Measurements from ENCODE around the gene A4GNT.
A peak's percentile ranks its signal among the peaks of the same experiment; 100 is the strongest.
"Not testable (repeated sequence)": the region's sequence is repeated elsewhere in the genome, so short reads cannot be mapped to it uniquely, and the experiment has no call there.

Gene A4GNT

DNA sequence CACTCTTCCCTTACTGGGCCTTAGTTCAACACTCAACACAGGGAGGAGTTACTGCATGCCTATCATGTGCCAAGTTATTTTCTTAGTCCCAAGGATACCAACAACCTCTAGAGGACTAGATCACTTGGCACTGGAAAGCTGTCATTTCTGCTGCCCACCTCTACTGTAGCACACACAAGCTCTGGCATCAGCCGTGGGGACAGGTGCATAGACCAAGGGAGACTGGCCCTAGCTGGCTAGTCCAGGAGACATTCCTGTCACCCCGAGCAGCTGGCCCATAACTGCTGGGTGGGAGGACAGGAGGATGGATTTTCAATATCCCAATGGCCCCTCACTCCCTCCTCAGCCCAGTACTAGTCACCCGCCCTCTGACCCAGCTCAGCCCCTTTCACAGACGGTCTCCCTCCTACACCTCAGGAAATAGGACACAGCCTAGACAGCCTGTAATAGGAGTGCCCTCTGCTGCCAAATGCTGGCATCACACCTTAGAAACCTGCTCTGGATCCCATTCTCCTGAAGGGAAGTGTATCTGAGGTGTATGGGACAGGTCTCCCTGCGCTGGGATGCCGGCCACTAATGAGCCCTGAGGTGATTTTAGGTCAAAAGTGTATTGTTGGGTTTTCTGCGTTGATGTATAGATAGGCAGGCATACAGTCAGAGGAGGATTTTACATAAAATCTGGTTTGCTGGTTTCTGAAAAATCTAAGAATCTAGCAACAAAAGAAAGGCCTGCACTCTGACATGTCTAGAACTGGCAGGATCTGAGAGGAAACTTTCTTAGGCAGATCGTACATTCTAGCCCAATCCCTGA, 13.4 kb downstream of the A4GNT start:
- no peak for DNase-seq

GRCh38 chr3:138114988-138115971, 16.9 kb downstream of the A4GNT start, which contains the start of gene DZIP1L:
Gene DZIP1L (minus strand): TSS chr3:138115608. CDS start chr3:138103971, 11,637 bp downstream.
- no peak for DNase-seq

DNA sequence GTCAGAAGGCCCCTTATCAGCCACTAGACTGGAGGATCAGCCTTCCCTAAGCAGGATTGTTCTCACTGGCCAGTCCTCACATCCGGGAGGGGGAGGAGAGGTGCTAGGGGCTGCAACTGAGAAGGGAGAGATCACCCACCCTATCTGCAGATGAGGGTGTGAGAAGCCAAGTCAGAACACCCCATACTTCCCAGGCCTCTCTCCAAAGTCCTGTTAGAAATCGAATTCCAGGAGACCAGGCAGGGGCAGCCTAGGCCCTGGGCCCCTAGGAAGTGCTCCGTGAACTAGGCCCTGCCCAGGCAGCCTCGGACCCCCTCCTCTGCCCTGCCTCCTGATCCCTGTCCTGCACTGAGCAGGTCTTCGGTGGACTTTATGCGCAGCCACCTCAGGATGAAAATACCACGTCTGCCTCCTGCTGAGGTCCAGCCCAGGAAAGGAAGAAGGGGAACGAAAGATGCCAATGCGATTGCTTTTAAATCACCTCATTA, 17.7 kb downstream of the A4GNT start:
- DNase-seq: no peak

DNA sequence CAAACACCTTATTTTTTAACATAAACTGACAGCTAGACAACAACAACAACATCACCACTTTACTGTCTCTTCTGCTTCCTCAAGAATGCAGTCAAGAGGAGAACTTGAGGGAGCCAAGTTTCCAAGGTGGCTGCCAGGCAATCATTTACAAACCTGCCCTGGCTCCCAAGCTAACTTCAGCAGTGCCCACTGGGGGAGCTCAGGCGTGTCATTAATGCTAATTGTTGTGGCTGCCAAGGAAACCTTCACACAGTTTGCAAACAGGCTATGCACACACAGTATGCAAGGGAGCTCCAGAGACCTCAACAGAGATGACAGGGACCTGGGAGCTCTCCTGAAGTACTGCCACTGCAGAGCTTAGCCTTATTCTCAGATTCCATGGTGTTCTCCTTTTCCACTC, 18.9 kb downstream of the A4GNT start:
- DNase-seq: no peak

DNA sequence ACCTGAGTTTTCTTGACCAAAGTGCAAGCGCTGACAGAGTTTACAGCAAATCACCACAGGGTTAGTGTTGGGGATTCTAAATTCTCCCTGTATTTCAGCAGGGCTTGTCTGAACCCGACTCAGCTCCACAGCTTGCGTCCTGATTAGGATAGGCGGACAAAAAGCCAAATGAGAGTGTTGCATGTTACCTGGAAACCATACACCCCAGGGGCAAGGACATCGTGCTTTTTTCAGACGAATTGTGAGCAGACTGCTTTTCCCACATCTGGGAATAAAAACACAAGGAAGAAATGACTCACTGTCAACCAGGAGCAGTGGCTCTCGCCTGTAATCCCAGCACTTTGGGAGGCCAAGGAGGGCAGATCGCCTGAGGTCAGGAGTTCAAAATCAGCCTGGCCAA, 19.8 kb downstream of the A4GNT start:
- DNase-seq: no peak

DNA sequence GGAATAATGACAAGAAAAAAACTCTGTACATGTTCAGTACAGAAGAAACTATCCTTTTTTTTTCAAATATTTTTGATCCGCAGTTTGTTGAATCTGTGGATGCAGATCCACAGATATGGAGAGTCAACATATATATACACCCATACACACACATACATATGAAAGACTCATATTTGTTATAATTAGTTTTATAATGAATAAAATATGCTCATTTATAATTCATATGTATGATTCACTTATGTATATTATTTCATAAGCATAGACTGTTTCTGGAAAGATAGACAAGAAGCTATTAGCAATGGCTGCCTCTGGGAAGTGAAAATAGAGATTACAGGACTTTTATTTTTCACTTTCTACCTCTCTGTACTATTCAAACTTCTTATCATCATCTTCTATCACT, 26.6 kb downstream of the A4GNT start:
- DNase-seq: no peak

DNA sequence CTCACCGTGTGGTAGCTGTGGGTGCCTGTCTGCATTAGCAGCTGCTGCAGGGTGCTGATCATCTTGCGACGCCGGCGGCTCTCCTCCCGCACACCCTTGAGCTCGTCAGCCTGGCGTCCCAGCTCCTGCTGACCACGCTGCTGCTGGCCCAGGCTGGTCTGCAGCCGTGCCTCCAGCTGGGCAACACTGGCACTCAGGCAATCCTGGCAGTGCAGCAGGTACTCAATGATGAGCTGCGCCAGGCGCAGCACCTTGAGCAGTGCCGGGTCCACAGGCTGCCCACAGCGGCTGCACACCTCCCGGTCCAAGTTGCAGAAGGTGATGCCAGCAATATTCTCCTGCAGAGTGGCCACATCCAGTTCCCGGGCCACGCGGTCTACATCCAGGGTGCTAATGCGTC, 28.7 kb downstream of the A4GNT start:
- no peak for DNase-seq

GRCh38 chr3:138101351-138101940, 30.7 kb downstream of the A4GNT start:
- not testable (repeated sequence) for DNase-seq

- DNase-seq: no peak
Measured at GRCh38 chr3:138099417-138099816, 32.8 kb downstream of the A4GNT start.

DNA sequence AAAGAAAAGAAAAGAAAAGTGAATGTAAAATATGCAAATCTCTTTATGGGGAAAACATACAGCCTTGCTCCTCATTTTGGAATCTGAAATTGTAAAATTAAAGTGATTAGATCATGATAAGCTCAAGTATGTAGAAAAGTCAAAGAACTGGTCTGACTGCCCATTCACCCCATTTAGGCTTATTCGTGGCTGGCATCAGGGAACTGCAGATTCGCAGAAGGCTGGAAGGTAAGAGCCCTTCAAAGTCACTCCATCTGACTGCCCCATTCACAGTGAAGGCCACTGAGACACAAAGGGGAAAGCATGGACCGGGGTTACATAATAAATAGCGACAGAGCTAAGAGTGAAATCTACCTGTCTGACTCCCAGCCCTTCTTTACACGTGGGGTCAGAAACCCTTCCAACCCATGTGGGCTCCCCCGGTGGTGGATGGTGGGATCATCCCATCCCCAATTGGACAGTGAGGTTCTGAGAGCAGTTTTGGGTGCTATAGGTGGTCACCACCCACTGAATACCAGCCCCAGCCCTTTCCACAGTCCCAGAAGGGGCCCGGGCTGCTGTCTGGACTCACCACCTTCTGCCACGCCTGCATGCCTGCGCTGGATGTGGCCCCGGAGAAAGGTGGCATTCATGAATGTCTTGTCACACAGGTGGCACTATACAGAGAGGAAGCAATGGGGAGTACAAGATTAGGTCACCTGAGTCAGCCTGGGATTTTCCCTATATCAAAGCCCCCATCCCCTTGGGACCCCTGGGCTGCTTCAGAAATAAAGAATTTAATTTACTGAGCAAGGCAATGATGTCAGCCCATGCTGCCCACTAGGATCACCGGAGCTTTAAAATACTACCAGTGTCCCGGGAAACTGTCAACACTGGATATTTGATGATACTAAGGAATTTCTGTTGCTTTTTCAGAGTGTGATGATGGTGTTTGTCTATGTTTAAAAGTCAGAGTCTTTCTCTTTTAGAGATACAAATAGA, 34.7 kb downstream of the A4GNT start:
- no peak for DNase-seq

GRCh38 chr3:138093721-138094120, 38.5 kb downstream of the A4GNT start:
- no peak for DNase-seq

- no peak for DNase-seq
Measured at GRCh38 chr3:138092023-138092422, 40.2 kb downstream of the A4GNT start.

DNA sequence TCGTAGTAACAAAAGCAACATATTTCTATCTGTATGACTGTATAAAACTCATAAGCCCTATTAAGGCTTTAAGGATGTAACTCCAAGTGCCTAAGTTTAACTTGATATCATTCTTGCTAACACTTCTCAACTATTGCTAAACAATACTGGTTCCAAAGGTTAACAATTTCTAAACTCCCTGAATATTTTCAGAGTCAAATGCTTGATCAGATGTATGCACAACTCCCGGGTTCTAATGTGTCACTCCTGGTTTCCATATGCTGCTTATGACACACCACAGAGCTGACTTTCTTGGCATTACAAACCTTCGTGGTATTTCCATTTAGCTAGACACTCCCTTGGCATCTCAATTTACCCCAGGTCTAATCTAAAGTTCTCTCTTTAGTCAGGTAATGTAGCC, 43.1 kb downstream of the A4GNT start:
- no peak for DNase-seq

- not testable (repeated sequence) for DNase-seq
Measured at GRCh38 chr3:138085745-138086144, 46.4 kb downstream of the A4GNT start.

DNA sequence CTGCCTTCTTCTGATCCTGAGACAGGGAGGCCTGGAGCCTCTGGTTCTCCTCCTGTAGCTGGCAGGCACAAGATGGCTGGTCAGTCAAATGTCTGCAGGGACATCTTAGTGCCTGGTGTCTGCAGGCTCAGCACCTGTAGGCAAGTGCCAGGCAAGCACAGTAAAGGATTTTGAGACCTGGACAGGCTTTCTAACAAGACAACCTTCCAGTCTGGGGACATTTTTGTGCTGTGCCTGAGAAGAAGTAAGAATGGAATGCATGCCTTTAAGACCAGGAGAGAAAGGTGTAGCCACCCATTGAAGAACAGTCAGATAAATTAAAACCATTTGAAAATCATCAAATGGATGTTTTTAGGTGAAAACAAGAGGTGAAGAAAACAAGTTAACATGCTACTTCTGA, 48.0 kb downstream of the A4GNT start:
- DNase-seq: no peak

DNA sequence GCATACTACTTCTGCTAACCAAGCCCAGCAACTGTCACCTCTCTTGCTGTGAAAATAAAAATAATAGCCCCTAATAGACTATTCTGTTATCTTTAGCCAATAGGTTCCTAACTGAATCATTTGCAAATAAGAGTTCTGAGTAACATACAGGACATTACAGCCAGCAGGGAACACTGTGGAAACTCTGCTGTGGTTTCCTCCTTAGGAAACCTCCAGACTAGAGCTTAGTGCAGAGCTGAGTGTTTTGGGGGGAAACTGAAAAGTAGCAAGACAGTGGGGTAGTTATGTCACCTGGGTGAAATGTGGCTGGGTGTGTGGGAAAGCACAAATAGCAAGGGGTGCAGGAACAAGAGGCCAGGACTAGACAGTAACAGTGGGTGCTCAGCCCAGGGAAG, 49.2 kb downstream of the A4GNT start:
- DNase-seq: no peak

DNA sequence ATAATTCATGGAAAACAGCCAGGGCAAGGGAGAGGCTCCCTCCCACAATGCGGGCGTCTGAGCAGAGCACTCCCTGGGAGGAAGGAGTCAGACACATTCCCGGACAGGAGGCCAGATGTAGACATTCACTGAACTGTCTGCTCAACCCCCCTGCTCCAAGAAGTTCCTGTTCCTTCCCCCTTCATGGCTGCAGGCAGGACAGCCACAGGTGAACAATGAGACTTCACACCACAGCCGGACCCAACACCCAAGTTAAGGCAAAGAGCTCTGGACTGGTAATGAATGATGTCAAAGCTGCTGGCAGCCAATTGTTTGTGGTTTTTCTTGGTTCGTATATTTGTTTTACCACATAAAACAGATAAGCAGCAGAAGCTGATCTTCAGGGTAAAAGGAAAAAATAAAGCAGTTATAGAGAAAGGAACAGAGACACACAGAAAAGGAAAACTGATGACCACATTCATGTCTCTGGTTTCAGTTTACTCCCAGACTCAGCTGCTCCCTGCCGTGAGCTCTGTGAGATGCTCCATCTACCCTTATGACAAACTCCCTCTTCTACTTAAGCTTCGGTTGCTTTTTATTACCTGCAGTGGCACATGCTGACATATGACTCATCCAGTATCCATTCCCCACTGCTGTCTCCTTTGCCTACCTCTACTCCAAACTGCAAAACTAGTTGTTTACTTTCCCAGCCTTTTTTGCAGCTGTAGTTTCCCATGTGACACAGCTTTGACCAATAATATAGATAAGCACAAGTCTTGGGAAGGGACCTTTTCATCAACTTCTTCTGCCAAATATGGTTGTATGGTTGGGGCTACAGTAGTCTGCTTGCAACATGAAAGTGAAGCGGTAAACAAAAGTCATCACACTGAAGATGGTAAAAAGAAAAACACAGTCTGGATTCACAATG, 49.9 kb downstream of the A4GNT start:
- DNase-seq: peak; percentile 29

GRCh38 chr3:138081371-138082084, 50.7 kb downstream of the A4GNT start:
- DNase-seq: no peak

DNA sequence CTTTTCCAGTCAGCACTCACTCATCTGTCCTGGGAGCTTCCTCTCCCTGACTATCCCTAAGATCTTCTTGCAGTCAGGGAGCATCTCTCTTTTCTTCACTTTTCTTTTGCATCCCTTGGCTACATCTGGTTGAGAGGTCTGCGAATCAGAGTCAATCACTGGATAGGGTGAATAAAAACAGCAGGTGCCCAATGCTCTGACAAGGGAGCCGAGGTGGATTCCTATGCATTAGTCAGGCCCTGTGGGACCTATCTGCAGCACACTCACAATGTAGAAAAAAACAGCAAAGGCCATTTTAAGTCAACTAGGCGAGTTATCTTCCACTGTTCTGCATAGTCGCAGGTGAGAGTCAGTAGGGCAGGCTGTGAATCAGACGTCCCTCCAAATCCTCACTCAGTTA, 52.3 kb downstream of the A4GNT start:
- DNase-seq: no peak

GRCh38 chr3:138078901-138079344, 53.3 kb downstream of the A4GNT start:
- peak; percentile 75 for DNase-seq

Data from SIG-M5 (cell line).